Kidney epithelial cell (primary cell): Measurements from ENCODE around the gene GNB2. TPM values are rescaled to one million over a fixed set of nuclear protein-coding genes. Genes with fewer than 3 reads are reported as not detected.

ENCODE experiments used
- DNase-seq: peaks from one replicate; pipeline ENCODE4 v3.0.0-alpha.2; 2010; ENCODE audit warnings: low read depth
- H3K27me3 ChIP-seq: 2 replicates; pipeline ENCODE4 v1.6.0; 2011; ENCODE audit warnings: low read length; ENCODE audit not compliant: control insufficient read depth, insufficient read depth
- H3K36me3 ChIP-seq: 2 replicates; pipeline ENCODE4 v1.5.1; 2011; ENCODE audit warnings: low read length; ENCODE audit not compliant: control insufficient read depth, insufficient read depth
- H3K4me3 ChIP-seq: 2 replicates; pipeline ENCODE4 v1.5.1; 2011; ENCODE audit warnings: low read depth, mild to moderate bottlenecking, control low read depth, low read length
- total RNA-seq: library from RNA; depleted of rRNA; stranded (reverse); fragments of >200 nt; gene quantifications from 2 replicates; pipeline ENCODE4 v1.2.3, GENCODE V29; 2015
- TF ChIP-seq, protein P1 (sequence below): IDR thresholded peaks from 2 replicates; pipeline ENCODE4 v1.5.1; 2011; ENCODE audit warnings: mild to moderate bottlenecking, moderate library complexity, low read length, control low read depth, inconsistent platforms; ENCODE audit not compliant: insufficient read depth, poor library complexity, severe bottlenecking

GNB2 gene
- total RNA-seq, 1 donor from 2014 or later = 330 TPM

DNA sequence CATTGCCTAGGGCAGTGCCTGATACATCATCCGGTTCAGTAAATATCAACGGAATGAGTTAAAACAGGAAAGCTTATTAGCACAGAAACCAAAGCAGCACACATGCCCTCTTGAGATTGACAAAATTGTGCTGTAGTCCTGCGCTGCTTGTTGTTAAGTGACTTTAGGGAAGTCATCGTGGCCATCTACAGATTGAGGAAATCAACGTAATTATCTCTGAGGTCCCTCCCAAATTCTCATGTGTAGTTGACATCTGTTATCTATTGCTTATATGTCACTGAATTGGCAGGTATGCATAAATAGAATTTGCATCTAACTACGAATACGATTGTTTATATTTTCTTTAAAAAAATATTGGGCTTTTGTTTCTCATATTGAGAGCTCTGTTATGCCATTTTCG lies 3.5 kb upstream of the GNB2 start:
- Histone ChIP-seq H3K27me3 (no peaks in the 10 kb centered on the region), H3K36me3 (no peaks in the 10 kb centered on the region), H3K4me3 (no peak overlapping the region)
- TF ChIP-seq, protein P1, sequence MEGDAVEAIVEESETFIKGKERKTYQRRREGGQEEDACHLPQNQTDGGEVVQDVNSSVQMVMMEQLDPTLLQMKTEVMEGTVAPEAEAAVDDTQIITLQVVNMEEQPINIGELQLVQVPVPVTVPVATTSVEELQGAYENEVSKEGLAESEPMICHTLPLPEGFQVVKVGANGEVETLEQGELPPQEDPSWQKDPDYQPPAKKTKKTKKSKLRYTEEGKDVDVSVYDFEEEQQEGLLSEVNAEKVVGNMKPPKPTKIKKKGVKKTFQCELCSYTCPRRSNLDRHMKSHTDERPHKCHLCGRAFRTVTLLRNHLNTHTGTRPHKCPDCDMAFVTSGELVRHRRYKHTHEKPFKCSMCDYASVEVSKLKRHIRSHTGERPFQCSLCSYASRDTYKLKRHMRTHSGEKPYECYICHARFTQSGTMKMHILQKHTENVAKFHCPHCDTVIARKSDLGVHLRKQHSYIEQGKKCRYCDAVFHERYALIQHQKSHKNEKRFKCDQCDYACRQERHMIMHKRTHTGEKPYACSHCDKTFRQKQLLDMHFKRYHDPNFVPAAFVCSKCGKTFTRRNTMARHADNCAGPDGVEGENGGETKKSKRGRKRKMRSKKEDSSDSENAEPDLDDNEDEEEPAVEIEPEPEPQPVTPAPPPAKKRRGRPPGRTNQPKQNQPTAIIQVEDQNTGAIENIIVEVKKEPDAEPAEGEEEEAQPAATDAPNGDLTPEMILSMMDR = no peak
- DNase-seq = no peak

DNA sequence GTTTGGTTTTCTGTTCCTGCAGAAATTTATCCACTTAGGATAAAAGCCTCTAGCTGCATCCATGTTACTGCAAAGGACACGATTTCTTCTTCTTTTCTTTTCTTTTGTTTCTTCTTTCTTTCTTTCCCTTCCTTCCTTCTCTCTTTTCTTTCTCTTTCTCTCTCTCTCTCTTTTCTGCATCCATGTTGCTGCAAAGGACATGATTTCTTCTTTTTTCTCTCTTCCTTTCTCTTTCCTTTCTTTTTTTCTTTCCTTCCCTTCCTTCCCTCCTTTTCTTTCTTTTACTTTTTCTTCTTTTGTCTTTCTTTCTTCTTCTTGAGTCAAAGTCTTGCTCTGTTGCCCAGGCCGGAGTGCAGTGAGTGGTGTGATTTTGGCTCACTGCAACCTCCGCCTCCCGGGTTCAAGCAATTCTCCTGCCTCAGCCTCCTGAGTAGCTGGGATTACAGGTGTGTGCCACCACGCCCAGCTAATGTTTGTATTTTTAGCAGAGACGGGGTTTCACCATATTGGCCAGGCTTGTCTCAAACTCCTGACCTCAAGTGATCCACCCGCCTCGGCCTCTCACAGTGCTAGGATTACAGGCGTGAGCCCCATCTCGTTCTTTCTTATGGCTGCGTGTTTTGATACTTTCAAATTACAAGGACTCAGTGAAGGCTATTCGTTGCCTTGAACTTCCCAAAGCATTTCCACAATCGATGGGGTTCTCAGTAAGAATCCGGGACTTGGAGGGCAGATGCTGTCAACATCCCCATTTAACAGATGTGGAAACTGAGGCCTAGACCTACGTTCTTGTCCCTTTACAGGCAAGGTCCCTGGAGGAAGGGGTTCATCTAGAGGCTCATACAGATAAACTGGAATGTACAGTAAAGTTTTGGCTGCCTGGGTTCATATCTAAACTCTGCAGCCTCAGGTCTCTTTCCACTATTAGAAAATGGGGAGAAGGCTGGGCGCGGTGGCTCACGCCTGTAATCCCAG lies 1.9 kb upstream of the GNB2 start:
- no peak overlapping the region for H3K4me3 ChIP-seq
- no peaks in the 10 kb centered on the region for H3K27me3 ChIP-seq
- H3K36me3 ChIP-seq = no peaks in the 10 kb centered on the region
- no peak for DNase-seq
- TF ChIP-seq, protein P1 = no peak

DNA sequence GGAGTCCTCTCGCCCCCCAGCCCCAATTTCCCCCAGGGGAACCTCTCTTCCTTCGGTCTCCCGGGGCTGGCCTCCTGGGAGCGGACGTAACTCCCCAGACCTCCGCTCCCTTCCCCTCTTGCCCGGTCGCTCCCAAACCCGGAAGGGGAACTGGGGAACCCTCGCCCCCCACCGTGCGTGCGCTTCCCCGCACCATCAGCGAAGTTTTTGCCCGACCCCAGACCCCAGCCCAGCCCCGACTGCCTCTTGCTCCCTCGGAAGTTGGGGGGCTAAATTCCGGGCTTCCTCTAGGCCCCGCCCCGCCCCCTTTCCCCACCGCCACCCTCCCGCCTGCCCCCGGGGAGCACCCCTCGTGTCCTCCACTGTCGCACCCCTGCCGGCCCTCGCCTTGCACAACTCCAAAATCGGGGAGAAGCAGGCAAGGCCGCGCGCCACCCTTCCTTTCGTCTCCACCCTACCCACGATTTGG lies 436 bp downstream of the GNB2 start:
- TF ChIP-seq, protein P1 = no peak
- no peak for DNase-seq
- H3K27me3 ChIP-seq = no peaks in the 10 kb centered on the region
- peak overlapping the region; percentile 94 for H3K4me3 ChIP-seq
- H3K36me3 ChIP-seq = peaks cover 3% of the 10 kb centered on the region

DNA sequence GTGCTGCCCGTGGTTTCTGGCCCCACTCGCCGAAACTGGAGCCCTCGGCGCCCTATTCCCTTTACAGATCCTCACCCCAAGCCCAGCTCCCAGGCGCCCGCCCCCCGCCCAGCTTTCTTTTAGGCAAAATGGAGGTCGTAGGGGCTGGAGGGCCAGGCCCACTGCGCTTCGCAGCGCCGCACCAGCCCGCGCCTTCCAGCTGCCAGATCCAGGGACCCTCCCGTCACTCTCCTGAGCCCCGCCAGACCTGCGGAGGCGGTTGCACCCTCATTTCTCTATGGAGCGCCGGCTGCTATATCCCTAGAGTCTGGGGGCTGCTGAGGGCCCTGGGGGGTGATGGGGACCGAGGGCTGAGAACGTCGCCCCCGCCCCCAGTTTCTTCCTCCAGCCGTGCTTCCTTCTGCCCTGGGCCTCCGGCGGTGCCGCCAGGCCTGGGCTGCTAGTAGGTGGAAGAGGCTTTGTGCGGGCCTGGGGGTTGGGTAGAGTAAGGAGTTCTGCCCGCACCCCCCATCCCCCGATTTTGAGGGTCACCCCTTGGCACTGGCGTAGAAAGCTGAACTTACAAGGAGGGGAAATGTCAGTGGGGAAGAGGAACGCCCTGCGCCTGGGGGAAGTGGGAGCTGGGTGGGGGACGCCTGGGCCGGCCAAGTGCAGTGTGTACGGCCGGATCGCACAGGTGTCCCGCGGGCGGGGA lies 1.0 kb downstream of the GNB2 start:
- H3K27me3 ChIP-seq = no peaks in the 10 kb centered on the region
- peak overlapping the region; percentile 94 for H3K4me3 ChIP-seq
- no peak for DNase-seq
- H3K36me3 ChIP-seq = peaks cover 3% of the 10 kb centered on the region
- TF ChIP-seq, protein P1 = no peak

GRCh38 chr7:100675105-100675451 lies 1.5 kb downstream of the GNB2 start:
- Histone ChIP-seq H3K36me3 (peaks cover 3% of the 10 kb centered on the region), H3K27me3 (no peaks in the 10 kb centered on the region), H3K4me3 (peak overlapping the region; percentile 94)
- DNase-seq = no peak
- TF ChIP-seq, protein P1 = no peak
